HG03064 (cell line): Measurements from ENCODE around the gene SORBS1.

Experiments
- ATAC-seq: cut with Tn5 transposase; IDR thresholded peaks from one replicate; pipeline ENCODE4 v1.9.1; 2021; ENCODE audit warnings: low read depth; ENCODE audit not compliant: unreplicated experiment

SORBS1 gene

GRCh38 chr10:95304976-95305375, 256.2 kb downstream of the SORBS1 start:
- ATAC-seq: no peak

GRCh38 chr10:95304463-95304862, 256.7 kb downstream of the SORBS1 start:
- no peak for ATAC-seq

GRCh38 chr10:95303950-95304349, 257.2 kb downstream of the SORBS1 start:
- no peak for ATAC-seq

GRCh38 chr10:95303535-95303934, 257.6 kb downstream of the SORBS1 start:
- ATAC-seq: no peak

- ATAC-seq: no peak
Measured at GRCh38 chr10:95300022-95300539, 261.1 kb downstream of the SORBS1 start.

- no peak for ATAC-seq
Measured at GRCh38 chr10:95297402-95297801, 263.8 kb downstream of the SORBS1 start.

- ATAC-seq: no peak
Measured at GRCh38 chr10:95296764-95297163, 264.4 kb downstream of the SORBS1 start.

- ATAC-seq: peak; percentile 80
Measured at GRCh38 chr10:95295031-95295755, 266.0 kb downstream of the SORBS1 start.

GRCh38 chr10:95293631-95294030, 267.5 kb downstream of the SORBS1 start:
- no peak for ATAC-seq

GRCh38 chr10:95291365-95292039, 269.7 kb downstream of the SORBS1 start:
- no peak for ATAC-seq

- peak; percentile 40 for ATAC-seq
Measured at GRCh38 chr10:95290461-95291364, 270.5 kb downstream of the SORBS1 start, which contains the start of gene PDLIM1. Gene PDLIM1 (minus strand): TSS chr10:95291003. CDS start chr10:95290915, 88 bp downstream.

- no peak for ATAC-seq
Measured at GRCh38 chr10:95289921-95290421, 271.2 kb downstream of the SORBS1 start.

GRCh38 chr10:95289003-95289920, 271.9 kb downstream of the SORBS1 start:
- no peak for ATAC-seq

GRCh38 chr10:95288303-95288702, 272.9 kb downstream of the SORBS1 start:
- no peak for ATAC-seq

- ATAC-seq: no peak
Measured at GRCh38 chr10:95287281-95287680, 273.9 kb downstream of the SORBS1 start.

- ATAC-seq: no peak
Measured at GRCh38 chr10:95286707-95287106, 274.5 kb downstream of the SORBS1 start.

GRCh38 chr10:95285556-95285955, 275.6 kb downstream of the SORBS1 start:
- ATAC-seq: no peak

- ATAC-seq: peak; percentile 54
Measured at GRCh38 chr10:95284807-95285206, 276.4 kb downstream of the SORBS1 start.

GRCh38 chr10:95282107-95282506, 279.1 kb downstream of the SORBS1 start:
- ATAC-seq: no peak

- no peak for ATAC-seq
Measured at GRCh38 chr10:95281206-95281605, 280.0 kb downstream of the SORBS1 start.
